Inferior parietal cortex (tissue), 1 donor: Measurements from ENCODE around the gene WDPCP.
"Not testable (repeated sequence)": the region's sequence is repeated elsewhere in the genome, so short reads cannot be mapped to it uniquely, and the experiment has no call there.

Experiments used
- DNase-seq: peaks from one replicate; pipeline ENCODE4 v3.0.0-alpha.2; 2016; ENCODE audit errors: extremely low spot score

The WDPCP gene

DNA sequence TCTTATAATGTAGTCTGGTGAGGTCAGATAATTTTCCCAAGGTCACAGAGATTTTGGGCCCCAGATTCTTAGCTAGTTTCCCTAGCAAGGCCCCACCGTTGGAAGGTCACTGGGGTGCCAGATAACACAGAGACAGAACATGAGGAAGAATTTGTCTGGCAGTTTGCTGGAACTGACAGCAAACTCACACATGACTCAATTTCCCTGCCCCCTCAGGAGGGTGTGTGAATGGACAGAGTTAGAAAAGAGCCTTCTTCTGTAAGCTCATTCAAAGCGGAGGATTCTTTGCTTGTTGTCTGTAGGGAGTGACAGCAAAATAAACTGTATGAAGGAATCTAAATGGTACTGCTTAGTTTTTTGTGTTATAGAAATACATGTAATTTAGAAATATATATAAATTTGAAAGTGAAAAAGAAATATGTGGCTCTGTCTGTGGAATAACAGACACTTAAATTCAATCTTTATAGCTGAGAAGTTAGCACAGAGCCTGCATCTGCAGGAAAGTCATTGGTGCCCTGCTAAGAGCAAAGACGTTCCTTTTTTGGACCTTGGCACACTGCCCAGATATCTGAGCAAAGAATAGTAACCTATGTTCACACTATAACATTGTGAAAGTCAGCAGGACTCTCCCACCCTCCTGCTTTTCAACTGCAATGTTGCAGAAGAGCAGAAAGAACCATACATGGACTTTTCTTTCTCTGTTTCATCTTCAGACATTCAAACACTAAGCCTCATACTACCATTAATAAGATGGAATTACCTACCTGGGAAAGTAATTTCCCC is 2.5 kb upstream of the WDPCP start:
- peak; percentile 29 for DNase-seq

DNA sequence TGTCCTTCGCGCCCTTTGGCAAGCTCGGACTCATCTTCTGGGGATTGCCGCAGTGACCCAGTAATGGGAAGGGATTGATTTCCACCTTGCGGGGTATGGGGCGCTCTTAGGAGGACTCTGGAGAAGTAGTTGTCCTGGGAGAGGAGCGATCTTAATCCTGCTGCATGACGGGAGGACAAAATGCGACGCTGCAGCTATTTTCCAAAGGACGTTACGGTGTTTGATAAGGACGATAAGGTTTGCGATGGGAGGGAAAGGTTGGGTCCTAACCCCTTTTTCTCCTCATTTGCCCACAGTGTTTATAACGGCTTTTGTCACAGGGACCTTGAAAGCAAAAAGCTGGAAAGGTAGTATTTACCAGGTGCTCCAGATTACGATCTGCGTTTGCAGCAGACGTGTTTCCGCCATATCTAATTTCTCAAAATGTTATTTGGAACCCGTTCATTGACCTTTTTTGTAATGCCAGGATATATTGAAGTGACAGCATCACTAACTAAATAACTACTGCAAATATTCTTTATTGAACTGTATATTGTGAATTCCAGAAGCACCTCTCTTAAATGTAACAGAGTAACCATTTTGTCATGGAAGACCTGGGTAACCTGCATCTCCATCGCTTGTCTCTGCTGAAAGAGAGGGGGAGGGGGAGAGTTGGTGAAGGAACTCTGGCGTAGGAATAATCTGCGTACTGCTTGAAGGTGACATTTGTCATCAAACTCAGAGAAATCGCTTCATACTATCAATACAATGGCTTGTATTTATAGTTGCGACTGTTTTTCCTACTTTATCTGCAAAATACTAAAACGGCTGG is 1.1 kb upstream of the WDPCP start:
- peak; percentile 59 for DNase-seq

- DNase-seq, result no peak
These were observed 378 bp downstream of the WDPCP start for GRCh38 chr2:63587814-63588384.

GRCh38 chr2:63582873-63583272 is 5.4 kb downstream of the WDPCP start:
- no peak for DNase-seq

DNA sequence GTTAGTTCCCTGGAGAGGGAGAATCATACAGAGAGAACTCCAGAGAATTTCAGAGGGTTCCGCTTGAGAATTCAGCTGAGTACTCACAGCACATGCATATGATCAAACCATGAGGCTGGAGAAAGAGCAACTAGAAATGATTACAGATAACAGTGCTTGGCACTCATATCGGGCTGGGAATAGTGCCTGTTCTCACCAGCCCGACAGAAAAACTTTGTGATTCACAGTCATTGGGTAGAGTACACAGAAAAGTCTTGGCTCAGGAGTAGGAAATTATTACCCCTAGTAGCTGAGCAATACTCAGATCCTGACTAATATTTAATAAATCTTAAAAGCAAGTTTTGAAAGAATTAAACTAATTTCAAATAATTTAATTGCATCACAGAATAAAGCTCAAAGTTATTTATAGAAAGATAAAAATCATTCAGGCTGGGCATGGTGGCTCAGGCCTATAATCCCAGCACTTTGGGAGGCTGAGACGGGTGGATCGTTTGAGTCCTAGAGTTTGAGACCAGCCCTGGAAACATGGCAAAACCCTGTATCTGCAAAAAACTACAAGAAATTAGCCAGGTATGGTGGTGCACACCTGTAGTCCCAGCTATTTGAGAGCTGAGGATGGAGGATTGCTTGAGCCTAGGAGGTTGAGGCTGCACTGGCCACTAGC is 6.8 kb downstream of the WDPCP start:
- peak; percentile 42 for DNase-seq

GRCh38 chr2:63580651-63581297 is 7.5 kb downstream of the WDPCP start:
- no peak for DNase-seq

- DNase-seq, result no peak
These were observed 9.5 kb downstream of the WDPCP start for GRCh38 chr2:63578767-63579166.

DNA sequence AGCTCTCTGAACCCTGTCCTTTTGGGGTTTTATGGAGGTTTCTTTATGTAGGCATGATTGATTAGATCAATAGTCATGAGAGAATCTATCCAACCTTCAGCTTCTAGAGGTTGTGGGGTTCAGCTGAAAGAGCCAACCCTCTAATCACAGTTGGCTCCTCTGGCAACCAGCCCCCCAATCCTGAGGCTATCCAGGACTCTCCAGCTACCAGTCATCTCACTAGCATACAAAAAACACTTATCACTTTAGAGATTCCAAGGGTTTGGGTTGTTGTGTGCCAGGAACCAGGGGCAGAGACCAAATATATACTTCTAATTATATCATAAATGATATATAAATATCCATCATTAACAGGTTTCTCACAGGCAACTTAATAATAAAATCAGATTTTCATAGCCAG is 11.7 kb downstream of the WDPCP start:
- no peak for DNase-seq

DNA sequence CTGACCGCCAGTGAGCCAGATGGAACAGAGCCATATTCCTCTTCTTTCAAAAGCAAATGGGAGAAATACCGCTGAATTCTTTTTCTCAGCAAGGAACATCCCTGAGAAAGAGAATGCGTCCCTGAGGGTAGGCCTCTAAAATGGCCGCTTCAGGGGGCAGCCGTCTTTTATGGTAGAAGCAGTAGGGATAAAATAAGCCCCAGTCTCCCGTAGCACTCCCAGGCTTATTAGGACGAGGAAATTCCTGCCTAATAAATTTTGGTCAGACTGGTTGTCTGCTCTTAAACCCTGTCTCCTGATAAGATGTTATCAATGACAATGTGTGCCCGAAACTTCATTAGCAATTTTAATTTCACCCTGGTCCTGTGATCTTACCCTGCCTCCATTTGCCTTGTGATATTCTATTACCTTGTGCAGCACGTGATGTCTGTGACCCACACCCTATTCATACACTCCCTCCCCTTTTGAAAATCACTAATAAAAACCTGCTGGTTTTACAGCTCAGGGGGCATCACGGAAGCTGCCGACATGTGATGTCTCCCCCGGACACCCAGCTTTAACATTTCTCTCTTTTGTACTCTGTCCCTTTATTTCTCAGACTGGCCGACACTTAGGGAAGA is 14.4 kb downstream of the WDPCP start:
- not testable (repeated sequence) for DNase-seq

DNA sequence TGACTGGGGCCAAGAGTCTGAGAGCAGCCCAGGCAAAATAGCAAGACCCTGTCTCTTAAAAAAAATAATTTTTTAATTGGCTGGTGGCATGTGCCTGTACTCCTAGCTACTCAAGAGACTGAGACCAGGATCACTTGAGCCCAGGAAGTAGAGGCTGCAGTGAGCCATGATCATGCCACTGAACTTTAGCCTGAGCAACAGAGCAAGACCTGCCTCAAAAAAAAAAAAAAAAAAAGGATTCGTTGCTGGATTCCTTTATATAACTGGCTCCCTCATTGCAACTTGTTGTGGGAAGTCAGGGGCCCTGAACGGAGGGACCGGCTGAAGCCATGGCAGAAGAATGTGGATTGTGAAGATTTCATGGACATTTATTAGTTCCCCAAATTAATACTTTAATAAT is 15.3 kb downstream of the WDPCP start:
- not testable (repeated sequence) for DNase-seq

GRCh38 chr2:63572001-63572400 is 16.3 kb downstream of the WDPCP start:
- no peak for DNase-seq

GRCh38 chr2:63571291-63571690 is 17.0 kb downstream of the WDPCP start:
- no peak for DNase-seq

DNA sequence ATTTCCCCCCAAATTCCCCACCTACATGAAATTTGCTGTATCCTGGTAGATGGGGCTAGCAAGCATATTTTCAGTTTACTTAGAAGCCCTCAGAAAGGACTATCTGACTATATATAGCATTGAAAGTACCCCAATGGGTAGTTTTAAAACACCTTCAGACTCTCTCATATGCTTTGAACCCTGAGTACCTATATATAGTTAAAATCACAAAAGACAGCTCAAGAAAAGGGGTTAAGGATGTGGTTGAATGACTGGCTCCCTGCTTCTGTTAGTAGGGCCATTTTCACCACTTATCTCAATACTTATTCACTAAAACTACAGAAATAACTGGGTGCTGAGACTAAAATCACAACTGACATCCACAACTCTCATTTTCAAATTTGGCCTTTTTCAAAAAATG is 18.5 kb downstream of the WDPCP start:
- DNase-seq, result no peak

DNA sequence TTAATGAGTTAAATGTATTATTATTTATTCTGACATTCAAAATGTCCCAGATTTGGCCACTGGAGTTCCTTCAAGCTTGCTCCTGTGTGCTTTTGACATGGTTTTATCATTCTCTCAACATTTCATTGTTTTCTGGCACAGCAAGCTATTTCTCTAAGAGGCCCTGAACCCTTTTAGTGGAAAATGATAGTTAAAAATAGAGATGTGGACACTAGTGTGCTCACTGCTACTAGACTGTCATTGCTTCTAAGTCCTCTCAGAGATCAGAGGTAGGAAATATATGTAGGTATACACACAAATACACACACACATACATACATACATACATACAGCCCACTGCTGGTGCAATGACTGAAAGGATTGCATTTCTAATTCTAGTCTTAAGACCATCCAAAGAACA is 25.5 kb downstream of the WDPCP start:
- DNase-seq, result no peak

DNA sequence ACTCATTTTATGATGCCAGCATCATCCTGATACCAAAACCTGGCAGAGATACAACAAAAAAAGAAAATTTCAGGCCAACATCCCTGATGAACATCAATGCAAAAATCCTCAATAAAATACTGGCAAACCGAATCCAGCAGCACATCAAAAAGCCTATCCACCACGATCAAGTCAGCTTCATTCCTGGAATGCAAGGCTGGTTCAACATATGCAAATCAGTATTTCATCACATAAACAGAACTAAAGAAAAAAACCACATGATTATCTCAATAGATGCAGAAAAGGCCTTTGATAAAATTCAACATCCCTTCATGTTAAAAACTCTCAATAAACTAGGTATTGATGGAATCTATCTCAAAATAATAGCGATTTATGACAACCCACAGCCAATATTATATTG is 29.4 kb downstream of the WDPCP start:
- DNase-seq, result not testable (repeated sequence)

DNA sequence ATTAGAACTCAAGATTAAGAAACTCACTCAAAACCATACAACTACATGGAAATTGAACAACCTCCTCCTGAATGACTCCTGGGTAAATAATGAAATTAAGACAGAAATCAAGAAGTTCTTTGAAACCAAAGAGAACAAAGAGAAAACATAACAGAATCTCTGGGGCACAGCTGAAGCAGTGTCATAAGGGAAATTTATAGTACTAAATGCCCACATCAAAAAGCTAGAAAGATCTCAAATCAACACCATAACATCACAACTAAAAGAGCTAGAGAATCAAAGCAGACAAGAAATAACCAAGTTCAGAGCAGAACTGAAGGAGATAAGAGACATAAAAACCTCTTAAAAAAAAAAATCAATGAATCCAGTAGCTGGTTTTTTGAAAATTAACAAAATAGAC is 30.5 kb downstream of the WDPCP start:
- not testable (repeated sequence) for DNase-seq

DNA sequence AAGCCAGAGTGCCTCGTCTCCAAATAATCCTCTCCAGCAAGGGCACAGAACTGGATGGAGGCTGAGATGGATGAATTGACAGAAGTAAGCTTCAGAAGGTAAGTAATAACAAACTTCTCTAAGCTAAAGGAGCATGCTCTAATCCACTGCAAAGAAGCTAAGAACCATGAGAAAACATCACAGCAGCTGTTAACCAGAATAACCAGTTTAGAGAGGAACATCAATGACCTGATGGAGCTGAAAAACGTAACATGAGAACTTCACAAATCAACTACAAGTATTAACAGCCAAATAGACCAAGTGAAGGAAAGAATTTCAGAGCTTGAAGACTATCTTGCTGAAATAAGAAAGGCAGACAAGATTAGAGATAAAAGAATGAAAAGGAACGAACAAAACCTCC is 32.3 kb downstream of the WDPCP start:
- no peak for DNase-seq

DNA sequence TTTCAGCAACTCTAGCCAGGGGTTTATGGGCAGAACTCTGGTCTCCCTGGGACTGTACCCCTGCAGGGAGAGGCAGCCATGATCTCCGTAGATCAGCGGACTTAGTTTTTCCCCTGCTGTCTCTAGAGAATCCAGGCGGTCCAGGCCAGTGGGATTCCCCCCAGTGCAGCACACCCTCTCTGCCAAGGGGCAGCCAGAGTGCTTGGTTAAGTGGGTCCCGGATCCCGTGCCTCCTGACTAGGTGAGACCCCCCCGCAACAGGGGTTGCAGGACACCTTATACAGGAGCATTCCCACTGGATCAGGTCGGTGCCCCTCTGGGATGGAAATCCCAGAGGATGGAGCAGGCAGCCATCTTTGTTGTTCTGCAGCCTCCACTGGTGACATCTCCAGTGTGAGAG is 33.0 kb downstream of the WDPCP start:
- no peak for DNase-seq

- DNase-seq, result no peak
These were observed 35.2 kb downstream of the WDPCP start for GRCh38 chr2:63553049-63553448.

DNA sequence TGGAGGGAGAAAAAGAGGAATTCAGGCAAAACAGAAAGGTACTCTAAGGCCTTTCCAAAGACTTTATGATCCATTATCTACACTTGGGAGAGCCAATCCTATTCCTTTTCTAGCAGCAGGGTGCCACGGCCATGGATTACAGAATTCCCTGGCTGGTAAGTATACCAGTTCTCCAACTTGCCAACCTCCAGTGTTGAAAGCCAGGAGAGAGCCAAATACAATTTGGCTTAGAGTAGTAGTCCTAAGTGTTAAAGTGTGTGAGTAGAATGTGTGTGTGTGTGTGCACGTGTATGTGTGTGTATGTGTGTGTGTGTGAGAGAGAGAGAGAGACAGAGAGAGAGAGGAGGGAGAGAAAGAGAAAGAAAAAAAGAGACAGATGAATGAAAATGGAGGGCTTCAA is 43.3 kb downstream of the WDPCP start:
- DNase-seq, result no peak

- peak; percentile 11 for DNase-seq
These were observed 44.2 kb downstream of the WDPCP start for GRCh38 chr2:63544017-63544627.
